ENCODE measurements around the gene TECPR1. TPM values are rescaled to one million over a fixed set of nuclear protein-coding genes. Genes with fewer than 3 reads are reported as not detected.
A peak's percentile ranks its signal among the peaks of the same experiment; 100 is the strongest.

The TECPR1 gene
- total RNA-seq, 1 experiment from 2014 or later, result 13.9 TPM

- no CpG with 5 or more reads among the region's 11 CpGs for WGBS (ENCODE audit: extremely low coverage, insufficient read length, low lambda C conversion rate)
- no peak for DNase-seq
- H3K4me3 Mint-ChIP-seq, result no peak overlapping the region
Observed at GRCh38 chr7:98254951-98255610, 3.0 kb upstream of the TECPR1 start.

More at GRCh38 chr7:98254951-98255610, 3.0 kb upstream of the TECPR1 start:
- H2AFZ ChIP-seq (ENCODE audit: low read length), result no peak overlapping the region
- no peak overlapping the region for H3K23ac ChIP-seq (ENCODE audit: insufficient read length, low read depth, low read length)
- no peaks in the 10 kb centered on the region for H3K9me3 ChIP-seq (ENCODE audit: control insufficient read depth, low read depth, low read length)
- no peak overlapping the region for H3K56ac ChIP-seq (ENCODE audit: insufficient read length, low read depth, low read length)
- no peak overlapping the region for H3K9ac ChIP-seq (ENCODE audit: extremely low read depth, insufficient read length, low read length)
- H3K23me2 ChIP-seq (ENCODE audit: insufficient read length, low read depth, low read length, poor library complexity, severe bottlenecking), result peaks cover 6% of the 10 kb centered on the region
- Mint-ChIP-seq H3K27ac (peak overlapping the region in 1 of 3 experiments; percentile 7; a peak in 1 of 7 replicates), H3K36me3 (ENCODE audit: insufficient read depth in 1 of 3, low read depth in 3 of 3) (peaks cover 0 to 6% (median 5%) of the 10 kb centered on the region in 3 experiments; a peak in 2 of 7 replicates), H3K4me1 (peaks cover 14 to 16% of the 10 kb centered on the region in 2 experiments), H3K9me3 (no peaks in the 10 kb centered on the region), H3K27me3 (ENCODE audit: low read depth) (no peaks in the 10 kb centered on the region)
- no peak overlapping the region for H2AK5ac ChIP-seq (ENCODE audit: insufficient read length, low read length)
- H4K91ac ChIP-seq (ENCODE audit: insufficient read length, low read depth, low read length), result no peak overlapping the region
- no peak overlapping the region for H3K4ac ChIP-seq (ENCODE audit: low read depth, low read length)
- H3K4me2 ChIP-seq (ENCODE audit: insufficient read depth, insufficient read length, low read length), result no peak overlapping the region
- no peak overlapping the region for H3T11ph ChIP-seq (ENCODE audit: low read length)
- no peaks in the 10 kb centered on the region for H4K20me1 ChIP-seq (ENCODE audit: control insufficient read depth, insufficient read depth, insufficient read length)
- H3K79me2 ChIP-seq (ENCODE audit: insufficient read depth, low read length), result no peaks in the 10 kb centered on the region
- H2BK5ac ChIP-seq (ENCODE audit: insufficient read length, low read length), result no peak overlapping the region
- TF ChIP-seq CTCF (conservative IDR thresholded peaks at IDR 0.05), result no peak
- H3K18ac ChIP-seq (ENCODE audit: insufficient read length, low read depth, low read length), result no peak overlapping the region
- H3K27me3 ChIP-seq (ENCODE audit: insufficient read depth, low read length), result no peaks in the 10 kb centered on the region
- no peak overlapping the region for H4K5ac ChIP-seq (ENCODE audit: insufficient read length, low read depth, low read length)
- no peaks in the 10 kb centered on the region for H3K79me1 ChIP-seq (ENCODE audit: insufficient read depth, low read depth, low read length, poor library complexity, severe bottlenecking)
- no peak overlapping the region for H3K27ac ChIP-seq (ENCODE audit: insufficient read length, low read depth, low read length)
- no peak overlapping the region for H2BK120ac ChIP-seq (ENCODE audit: low read depth, low read length, poor library complexity, severe bottlenecking)
- no peak overlapping the region for H2BK12ac ChIP-seq (ENCODE audit: insufficient read length, low read depth, low read length)
- no peak overlapping the region for H3K14ac ChIP-seq (ENCODE audit: insufficient read depth, low read length)
- no peak overlapping the region for H2BK15ac ChIP-seq (ENCODE audit: low read depth, low read length)
- H2BK20ac ChIP-seq (ENCODE audit: low read depth, low read length, poor library complexity, severe bottlenecking), result no peak overlapping the region
- H4K8ac ChIP-seq (replicated peaks; ENCODE audit: insufficient read length, low read depth, low read length), result no peak overlapping the region
- H3K4me1 ChIP-seq (ENCODE audit: insufficient read depth, low read length), result no peaks in the 10 kb centered on the region
